K562 (cell line): ENCODE measurements around the gene PRMT5. TPM values are rescaled to one million over a fixed set of nuclear protein-coding genes. Genes with fewer than 3 reads are reported as not detected.

Source experiments
- ATAC-seq: fragments of 200-7000 bp; cut with Tn5 transposase; 3 replicates; pipeline ENCODE4 v1.9.1; 2020; ENCODE audit warnings: moderate library complexity
- BruUV-seq: library from RNA; stranded (reverse); fragments of 400-500 nt; replicated peaks from 2 replicates; lab custom pipeline; 2021; lab: Mats Ljungman, UMichigan
- CTCF ChIA-PET: fragments of 300-600 bp; formaldehyde crosslinking; extraction: SDS; loops from one replicate; lab custom pipeline; 2021; ENCODE audit warnings: low intra/inter-chr PET ratio; lab: Yijun Ruan, JAX
- POLR2A ChIA-PET: fragments of 300-600, 350-650 bp; sonication (Branson Sonifier 250); formaldehyde crosslinking; extraction: SDS; loops from one replicate; lab custom pipeline; 2021; ENCODE audit warnings: antibody characterized with exemption, inconsistent platforms; lab: Yijun Ruan, JAX
- DNase-seq, 4 experiments: peaks; one replicate each; pipeline versions ENCODE4 v3.0.0 to v3.0.0-alpha.2; 2011 to 2018; ENCODE audit warnings: low spot score in 3 of 4, mixed read lengths in 3 of 4; ENCODE audit errors: extremely low read depth in 1 of 4
- FAIRE-seq: peaks from 2 replicates; lab custom pipeline; 2011; peaks lifted over from hg19 to GRCh38; lab: Jason Lieb, UNC
- H2AFZ ChIP-seq: 2 replicates; pipeline ENCODE4 v1.6.0; 2011; ENCODE audit warnings: low read depth, low read length, control low read depth, inconsistent platforms
- H3K27ac ChIP-seq: fragments of 200-600 bp; 3 replicates; pipeline ENCODE4 v1.8.0; 2011; ENCODE audit warnings: low read depth, mild to moderate bottlenecking, control low read depth, inconsistent platforms, low read length, moderate library complexity, mixed read lengths; ENCODE audit errors: extremely low read depth
- H3K27me3 ChIP-seq, 2 experiments: fragments of 300-600 bp in 1 of 2; 2 replicates in 1 of 2; 3 replicates in 1 of 2; pipeline versions ENCODE4 v1.6.0 to v1.8.0; 2011; ENCODE audit warnings: inconsistent platforms in 2 of 2, low read length in 2 of 2, mild to moderate bottlenecking in 1 of 2, mixed read lengths in 1 of 2, moderate library complexity in 1 of 2; ENCODE audit not compliant: control insufficient read depth in 2 of 2, insufficient read depth in 2 of 2
- H3K36me3 ChIP-seq: fragments of 300-600 bp; 3 replicates; pipeline ENCODE4 v1.8.0; 2011; ENCODE audit warnings: mild to moderate bottlenecking, low read length, inconsistent platforms; ENCODE audit not compliant: control insufficient read depth, insufficient read depth
- H3K4me1 ChIP-seq, 2 experiments: fragments of 200-600 bp in 1 of 2; replicated peaks in 1 of 2; 2 replicates in 1 of 2; 3 replicates in 1 of 2; pipeline versions ENCODE4 v1.5.1 to v1.8.0; 2011; ENCODE audit warnings: inconsistent platforms in 2 of 2, low read length in 2 of 2, mild to moderate bottlenecking in 1 of 2, mixed read lengths in 1 of 2, moderate library complexity in 1 of 2; ENCODE audit not compliant: control insufficient read depth in 2 of 2, insufficient read depth in 2 of 2
- H3K4me2 ChIP-seq: 2 replicates; pipeline ENCODE4 v1.6.1; 2011; ENCODE audit warnings: low read length, control low read depth, inconsistent platforms, mixed read lengths; ENCODE audit not compliant: insufficient read depth
- H3K4me3 ChIP-seq: fragments of 200-600 bp; sonication (generic), shearing (Covaris generic); 2 replicates; pipeline ENCODE4 v1.5.1; 2016; ENCODE audit warnings: control low read depth, inconsistent platforms
- H3K79me2 ChIP-seq: fragments of 200-600 bp; 3 replicates; pipeline ENCODE4 v1.8.0; 2011; ENCODE audit warnings: low read length, inconsistent platforms; ENCODE audit not compliant: control insufficient read depth, insufficient read depth
- H3K9ac ChIP-seq, 2 experiments: 2 replicates each; pipeline versions ENCODE4 v1.6.0 to v1.6.1; 2011; ENCODE audit warnings: low read depth in 2 of 2, low read length in 2 of 2, control low read depth in 1 of 2, inconsistent platforms in 1 of 2, mild to moderate bottlenecking in 1 of 2, mixed read lengths in 1 of 2; ENCODE audit not compliant: insufficient read depth in 1 of 2
- H3K9me1 ChIP-seq: one replicate; pipeline ENCODE4 v1.6.0; 2011; ENCODE audit warnings: inconsistent platforms, mild to moderate bottlenecking, low read length, moderate library complexity; ENCODE audit not compliant: control insufficient read depth, insufficient read depth
- H3K9me3 ChIP-seq: replicated peaks from 2 replicates; pipeline ENCODE4 v1.5.1; 2011; ENCODE audit warnings: low read depth, low read length, inconsistent platforms; ENCODE audit not compliant: control insufficient read depth, insufficient read depth
- H4K20me1 ChIP-seq: replicated peaks from 2 replicates; pipeline ENCODE4 v1.6.1; 2011; ENCODE audit warnings: low read length, inconsistent platforms, mixed read lengths; ENCODE audit not compliant: control insufficient read depth, insufficient read depth
- CTBP1 ChIP-seq: fragments of 450-650 bp; IDR thresholded peaks from 2 replicates; pipeline ENCODE4 v1.6.1; 2016; ENCODE audit warnings: borderline replicate concordance
- MEF2A ChIP-seq: IDR thresholded peaks from 2 replicates; pipeline ENCODE4 v1.6.1; 2011; ENCODE audit warnings: low read depth, mild to moderate bottlenecking, low read length, moderate library complexity; ENCODE audit not compliant: control insufficient read depth
- ZFP30 ChIP-seq: fragments of 250-450 bp; sonication (Bioruptor Pico); IDR thresholded peaks from 2 replicates; pipeline ENCODE4 v1.8.0; 2022; ENCODE audit warnings: moderate library complexity, mild to moderate bottlenecking, inconsistent platforms, borderline replicate concordance
- ZNF184 ChIP-seq: sonication (generic); formaldehyde crosslinking; IDR thresholded peaks from 2 replicates; pipeline ENCODE4 v1.5.0; 2020; ENCODE audit warnings: missing genetic modification reagents
- WGBS: fragments of 100-300 bp; shearing (Covaris generic); methylation state at CpG from one replicate; pipeline ENCODE4 v1.1.6; 2016; ENCODE audit warnings: low coverage, mixed read lengths; ENCODE audit not compliant: insufficient coverage; ENCODE audit errors: missing lambda C conversion rate; 5-methylcytosine and 5-hydroxymethylcytosine counted together
- in situ Hi-C: fragments of 300-500 bp; cut with MboI; formaldehyde crosslinking; loops from 4 replicates; pipeline ENCODE4 v1.15.0; 2018; ENCODE audit warnings: inconsistent platforms, mixed read lengths
- intact Hi-C: fragments of 100-400 bp; cut with micrococcal nuclease; formaldehyde crosslinking; loops from 2 replicates; pipeline ENCODE4 v1.14.2; 2022
- polyA plus RNA-seq, 8 experiments: library from polyadenylated mRNA; depleted of rRNA in 4 of 8; stranded (reverse) in 5 of 8; unstranded in 3 of 8; fragments of >200 nt; fragmentation: Nextera tagmentation in 2 of 8; fragmentation: Illumina TruSeq in 1 of 8; extraction: Ambion mirVana in 2 of 8; extraction: Trizol in 1 of 8; gene quantifications; 2 replicates each; pipeline versions ENCODE4 v1.2.1 to v1.2.3, GENCODE V29; 2011 to 2014; ENCODE audit warnings: inconsistent platforms in 1 of 8, missing spikeins in 1 of 8
- total RNA-seq, 7 experiments: library from RNA; depleted of rRNA in 6 of 7; stranded (reverse); fragments of >200 nt in 6 of 7; fragmentation: Illumina TruSeq in 2 of 7; extraction: Trizol in 2 of 7; gene quantifications; 2 replicates each; pipeline versions ENCODE4 v1.2.1 to v1.2.3, GENCODE V29; 2011 to 2021; ENCODE audit warnings: low replicate concordance in 1 of 7
- TF ChIP-seq, protein P1 (sequence below): sonication (generic); formaldehyde crosslinking; IDR thresholded peaks from 2 replicates; pipeline ENCODE4 v1.8.1; 2022; ENCODE audit warnings: missing genetic modification reagents
- TF ChIP-seq, protein P2 (sequence below): fragments of 250-450 bp; sonication (Bioruptor Pico); IDR thresholded peaks from 2 replicates; pipeline ENCODE4 v1.4.0; 2020

PRMT5 gene
- total and polyA plus RNA-seq, 9 of the 15 experiments (the other 6 are each of a cell fraction or from before 2014, with no cell fraction given) = 114 to 552 (median 222) TPM

DNA sequence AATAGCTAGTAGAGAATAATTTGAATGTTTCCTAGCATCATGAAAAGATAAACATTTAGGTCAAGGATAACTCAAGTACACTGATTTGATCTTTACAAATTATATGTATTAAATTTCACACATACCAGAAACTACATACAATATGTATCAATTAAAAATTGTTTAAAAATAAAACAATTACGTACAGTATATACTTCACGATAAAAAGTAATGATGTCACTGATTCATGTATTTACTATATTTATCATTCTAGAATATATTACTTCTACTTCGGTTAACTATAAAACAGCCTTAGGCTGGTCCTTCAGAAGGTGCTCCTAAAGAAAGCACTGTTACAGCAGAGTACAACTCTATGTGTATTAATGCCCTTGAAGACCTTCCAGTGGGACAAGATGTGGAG lies 21.7 kb downstream of the PRMT5 start:
- intact Hi-C loops (no loop called here), in situ Hi-C loops (no loop called here)
- Histone ChIP-seq H2AFZ (no peak overlapping the region), H3K4me2 (no peak overlapping the region), H3K9me1 (no peaks in the 10 kb centered on the region), H3K4me1 (no peaks in the 10 kb centered on the region; a peak in 1 of 5 replicates), H3K9ac (no peak overlapping the region), H3K9me3 (no peaks in the 10 kb centered on the region), H3K36me3 (peaks cover 90% of the 10 kb centered on the region), H4K20me1 (no peaks in the 10 kb centered on the region), H3K4me3 (no peak overlapping the region), H3K27me3 (no peaks in the 10 kb centered on the region), H3K79me2 (peaks cover 20% of the 10 kb centered on the region), H3K27ac (no peak overlapping the region)
- no TSS peak for BruUV-seq
- WGBS = 97% methylated on average over 3 of the region's 3 CpGs
- DNase-seq (no peak), ATAC-seq (no peak), FAIRE-seq (no peak)
- ChIA-PET CTCF (no interaction called here), POLR2A (interaction anchor here (1.4 kb wide), 1 partner anchor 10 kb away, joined by 6 read pairs; no protein-coding TSS in a partner anchor)
- TF ChIP-seq ZNF184 = no peak

DNA sequence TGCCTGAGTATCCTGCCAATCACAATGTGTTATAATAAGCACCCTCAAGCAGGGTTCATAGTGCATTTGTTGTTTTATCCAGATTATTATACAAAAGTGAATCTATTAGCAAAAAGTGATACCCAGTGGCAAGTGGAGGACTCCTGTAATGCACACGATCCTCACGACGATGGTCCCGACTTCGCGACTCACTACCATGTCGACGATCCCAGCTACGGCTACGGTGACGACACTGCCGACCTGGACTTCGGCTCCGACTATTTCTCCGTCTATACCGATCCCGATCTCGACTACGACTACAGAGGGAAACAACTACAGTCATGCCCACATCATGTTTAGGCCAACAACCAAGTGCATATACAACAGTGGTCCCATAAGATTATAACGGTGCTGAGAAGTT lies 23.1 kb downstream of the PRMT5 start:
- intact Hi-C loops = no loop called here
- FAIRE-seq (no peak), ATAC-seq (no peak), DNase-seq (no peak)
- in situ Hi-C loops = no loop called here
- Histone ChIP-seq H3K9me1 (no peaks in the 10 kb centered on the region), H3K4me2 (no peak overlapping the region), H3K36me3 (peaks cover 93% of the 10 kb centered on the region), H3K4me1 (peaks cover 0 to 2% of the 10 kb centered on the region in 2 experiments; a peak in 1 of 5 replicates), H3K4me3 (no peak overlapping the region), H3K79me2 (peaks cover 8% of the 10 kb centered on the region; the same call in 2 of the 3 replicates), H3K9ac (no peak overlapping the region), H4K20me1 (no peaks in the 10 kb centered on the region), H3K27ac (no peak overlapping the region), H2AFZ (no peak overlapping the region), H3K27me3 (no peaks in the 10 kb centered on the region), H3K9me3 (no peaks in the 10 kb centered on the region)
- WGBS = 93% methylated on average over 20 of the region's 20 CpGs
- POLR2A ChIA-PET = no interaction called here
- BruUV-seq = no TSS peak
- CTCF ChIA-PET = no interaction called here
- TF ChIP-seq, protein P1, sequence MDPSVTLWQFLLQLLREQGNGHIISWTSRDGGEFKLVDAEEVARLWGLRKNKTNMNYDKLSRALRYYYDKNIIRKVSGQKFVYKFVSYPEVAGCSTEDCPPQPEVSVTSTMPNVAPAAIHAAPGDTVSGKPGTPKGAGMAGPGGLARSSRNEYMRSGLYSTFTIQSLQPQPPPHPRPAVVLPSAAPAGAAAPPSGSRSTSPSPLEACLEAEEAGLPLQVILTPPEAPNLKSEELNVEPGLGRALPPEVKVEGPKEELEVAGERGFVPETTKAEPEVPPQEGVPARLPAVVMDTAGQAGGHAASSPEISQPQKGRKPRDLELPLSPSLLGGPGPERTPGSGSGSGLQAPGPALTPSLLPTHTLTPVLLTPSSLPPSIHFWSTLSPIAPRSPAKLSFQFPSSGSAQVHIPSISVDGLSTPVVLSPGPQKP (CRISPR knock-in tag) = no peak
- no peak for TF ChIP-seq CTBP1
- TF ChIP-seq, protein P2, sequence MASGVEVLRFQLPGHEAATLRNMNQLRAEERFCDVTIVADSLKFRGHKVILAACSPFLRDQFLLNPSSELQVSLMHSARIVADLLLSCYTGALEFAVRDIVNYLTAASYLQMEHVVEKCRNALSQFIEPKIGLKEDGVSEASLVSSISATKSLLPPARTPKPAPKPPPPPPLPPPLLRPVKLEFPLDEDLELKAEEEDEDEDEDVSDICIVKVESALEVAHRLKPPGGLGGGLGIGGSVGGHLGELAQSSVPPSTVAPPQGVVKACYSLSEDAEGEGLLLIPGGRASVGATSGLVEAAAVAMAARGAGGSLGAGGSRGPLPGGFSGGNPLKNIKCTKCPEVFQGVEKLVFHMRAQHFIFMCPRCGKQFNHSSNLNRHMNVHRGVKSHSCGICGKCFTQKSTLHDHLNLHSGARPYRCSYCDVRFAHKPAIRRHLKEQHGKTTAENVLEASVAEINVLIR (CRISPR knock-in tag) = no peak
- no peak for TF ChIP-seq ZFP30 (CRISPR knock-in tag)
- TF ChIP-seq MEF2A = no peak
